Stimulated activated CD4-positive, alpha-beta T cell treated with anti-CD3 and anti-CD28 coated beads, Interleukin-1b, Interleukin-23, amount 100 ng/mL, for 1 hour (primary cell): ENCODE data around the gene SLC29A1.
"Not testable (repeated sequence)": the region's sequence is repeated elsewhere in the genome, so short reads cannot be mapped to it uniquely, and the experiment has no call there.

Experiments used
- DNase-seq, 2 donors: peaks; one replicate each; pipeline ENCODE4 v3.0.0-alpha.2; 2020; ENCODE audit warnings: low read depth in 2 of 2

SLC29A1 gene

DNA sequence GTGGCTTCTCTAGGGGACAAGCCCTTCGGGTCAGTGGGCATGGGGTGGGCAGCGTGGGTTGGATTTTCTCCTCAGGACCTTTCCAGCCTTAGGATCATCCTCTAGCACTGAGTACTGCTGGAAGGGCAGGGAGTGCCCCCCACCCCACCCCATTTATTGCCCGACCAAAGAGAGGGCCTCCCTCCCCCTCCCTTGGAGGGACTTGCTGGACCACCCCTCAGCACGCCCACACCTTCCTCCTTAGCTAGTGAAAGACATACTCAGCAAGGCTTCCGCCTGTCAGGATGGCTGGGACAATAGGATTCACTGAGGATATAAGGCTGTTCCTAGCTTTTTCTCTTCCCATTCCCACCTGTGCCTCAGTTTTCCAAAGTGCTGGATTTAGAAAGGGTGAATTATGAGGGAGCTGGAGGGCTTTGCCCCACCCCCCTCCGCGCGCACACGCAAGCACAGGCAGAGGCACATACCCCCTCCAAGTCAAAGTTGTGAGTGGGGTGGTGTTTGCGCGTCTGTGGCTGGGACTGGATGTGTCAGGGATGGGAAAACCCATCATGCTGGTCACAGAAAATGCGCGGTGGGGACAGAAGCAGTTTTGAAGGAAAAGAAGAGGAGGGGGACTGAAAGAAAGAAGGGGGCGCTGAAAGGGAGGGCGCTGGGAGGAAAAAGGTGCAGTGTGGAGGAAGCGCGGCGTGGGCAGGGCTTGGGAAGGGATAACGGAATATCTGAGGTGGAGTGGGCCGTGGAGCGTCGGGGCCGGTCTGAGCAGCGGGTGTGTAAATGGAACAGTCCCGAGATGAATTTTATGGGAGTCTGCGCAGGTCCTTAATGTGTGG, 693 bp upstream of the SLC29A1 start:
- DNase-seq, result no peak

DNA sequence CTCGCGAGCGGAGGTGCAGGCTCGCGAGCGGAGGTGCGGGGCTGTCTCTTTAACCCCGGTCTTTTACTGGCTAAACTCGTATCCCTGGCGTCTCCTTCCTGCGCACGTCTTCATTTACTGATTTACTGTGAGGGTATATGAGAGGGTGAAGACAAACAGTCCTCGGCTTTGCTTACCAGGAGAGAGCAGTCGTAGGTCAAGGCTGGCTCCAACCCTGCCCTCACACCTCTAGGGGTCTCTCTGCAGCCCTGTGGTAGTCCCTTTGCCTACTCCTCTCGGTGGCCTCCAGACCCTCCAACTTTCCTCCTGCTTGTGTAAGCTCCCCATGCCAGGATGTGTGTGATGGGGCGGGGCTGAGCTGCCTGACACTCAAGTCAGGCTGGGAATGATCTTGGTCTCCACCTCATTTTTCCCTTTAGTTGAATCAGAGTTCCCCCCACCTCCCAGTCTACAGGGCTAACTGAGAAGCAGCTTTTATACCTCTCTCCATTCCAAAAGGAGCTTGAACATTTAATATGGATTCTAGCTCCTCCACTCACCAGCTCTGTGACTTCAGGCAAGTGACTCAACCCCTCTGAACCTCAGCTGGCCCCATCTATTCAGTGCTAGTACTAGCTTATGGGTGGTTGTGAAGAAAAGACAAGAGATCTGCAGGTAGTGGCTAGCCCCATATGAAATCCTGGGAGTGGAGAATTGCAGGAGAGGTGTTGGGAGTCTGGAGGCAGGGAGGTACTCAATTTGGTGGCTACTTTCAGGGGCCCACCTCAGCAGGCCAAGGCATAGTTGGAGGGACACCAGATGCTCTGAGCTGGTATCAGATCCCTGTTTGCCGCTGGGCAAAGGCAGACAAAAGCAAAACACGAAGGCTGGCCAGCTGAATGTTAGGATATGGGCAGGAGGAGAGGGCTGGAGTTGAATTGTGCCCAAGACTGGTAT, 902 bp downstream of the SLC29A1 start:
- no peak for DNase-seq

DNA sequence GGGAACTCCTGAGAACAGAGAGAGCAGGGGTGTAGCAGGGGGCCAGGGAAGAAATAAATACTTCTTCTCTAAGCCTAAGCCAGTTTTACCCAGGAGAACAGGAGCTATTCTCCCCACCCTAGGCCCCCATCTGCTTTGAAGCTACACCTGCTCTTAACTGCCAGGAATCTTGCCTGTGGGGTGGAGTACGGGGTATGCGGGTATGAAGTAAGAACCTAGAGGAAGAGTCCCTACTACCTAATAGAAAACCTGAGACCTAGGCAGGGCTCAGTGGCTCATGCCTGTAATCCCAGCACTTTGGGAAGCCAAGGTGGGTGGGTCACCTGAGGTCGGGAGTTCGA, 1.5 kb downstream of the SLC29A1 start:
- DNase-seq, result no peak

DNA sequence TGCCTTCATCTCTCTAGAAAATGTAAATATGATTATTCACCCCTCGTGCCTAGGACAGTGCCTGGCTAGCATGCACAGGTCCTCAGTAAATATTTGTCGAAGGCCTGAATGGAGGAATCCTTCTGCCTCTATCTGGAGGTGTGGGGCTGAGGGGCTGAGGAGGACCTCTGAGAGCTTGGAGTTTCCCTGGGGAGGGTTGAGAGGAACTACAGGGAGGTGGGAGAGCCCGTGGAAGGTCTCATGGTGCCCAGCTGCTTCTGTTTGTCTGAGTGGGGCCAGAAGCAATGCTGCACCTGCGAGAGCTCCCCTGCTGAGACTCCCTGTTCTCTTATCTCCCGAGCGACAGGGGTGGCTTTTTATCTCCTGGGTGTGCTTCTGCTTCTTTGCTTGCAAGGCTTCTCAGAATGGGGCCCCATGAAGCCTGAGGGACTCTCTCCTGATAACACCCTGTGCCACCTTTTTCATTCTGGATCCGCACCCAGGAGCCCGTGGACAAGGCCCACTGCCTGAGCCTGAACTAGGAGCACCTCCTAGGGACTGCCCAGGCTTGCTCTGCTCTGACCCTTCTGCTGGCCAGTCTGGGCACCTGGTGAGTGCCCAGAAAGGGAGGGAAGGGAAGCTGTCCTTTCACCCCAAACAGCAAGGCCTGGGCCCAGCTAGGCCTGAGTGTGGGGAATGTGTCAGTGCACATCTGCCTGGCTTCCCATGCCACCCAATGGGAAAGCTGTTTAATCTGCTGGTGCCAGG, 2.4 kb downstream of the SLC29A1 start:
- no peak for DNase-seq

DNA sequence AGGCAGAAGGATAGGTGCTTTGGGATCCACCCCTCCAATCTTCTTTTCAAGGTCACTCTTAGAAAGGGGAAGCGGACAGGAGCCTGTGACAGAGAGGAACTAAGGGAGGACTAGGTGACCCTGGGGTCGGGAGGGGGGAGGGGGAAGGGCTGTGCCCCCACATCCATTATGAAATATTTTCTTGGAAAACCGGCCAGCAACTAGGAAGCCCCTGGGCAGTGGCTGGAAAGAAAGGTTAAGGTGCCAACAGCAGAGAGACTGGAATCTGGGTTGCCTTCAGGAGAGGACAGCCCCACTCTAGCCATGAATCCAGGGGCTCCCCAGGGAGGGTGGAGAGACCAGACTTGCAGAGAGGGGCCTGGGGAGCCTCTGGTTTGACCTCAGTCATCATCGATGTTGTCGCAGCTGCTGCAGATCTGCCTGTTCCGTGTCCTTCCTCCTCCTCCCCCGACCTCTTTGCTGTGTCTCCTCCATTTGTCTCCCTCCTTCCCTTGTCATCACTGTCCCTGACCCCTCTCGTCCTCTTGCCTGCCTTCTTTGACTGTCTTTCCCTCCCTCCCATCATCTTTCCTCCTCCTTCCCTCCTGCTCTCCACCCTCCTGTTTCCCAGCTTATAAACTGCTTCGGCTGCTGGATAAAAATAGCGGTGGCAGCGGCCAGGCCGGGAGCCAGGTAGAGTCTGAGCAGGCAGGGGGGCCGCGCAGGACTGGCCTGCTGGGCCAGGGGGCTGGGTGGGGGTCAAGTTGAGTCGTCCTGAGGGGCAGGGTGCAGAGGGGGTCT, 3.2 kb downstream of the SLC29A1 start:
- DNase-seq, result no peak

DNA sequence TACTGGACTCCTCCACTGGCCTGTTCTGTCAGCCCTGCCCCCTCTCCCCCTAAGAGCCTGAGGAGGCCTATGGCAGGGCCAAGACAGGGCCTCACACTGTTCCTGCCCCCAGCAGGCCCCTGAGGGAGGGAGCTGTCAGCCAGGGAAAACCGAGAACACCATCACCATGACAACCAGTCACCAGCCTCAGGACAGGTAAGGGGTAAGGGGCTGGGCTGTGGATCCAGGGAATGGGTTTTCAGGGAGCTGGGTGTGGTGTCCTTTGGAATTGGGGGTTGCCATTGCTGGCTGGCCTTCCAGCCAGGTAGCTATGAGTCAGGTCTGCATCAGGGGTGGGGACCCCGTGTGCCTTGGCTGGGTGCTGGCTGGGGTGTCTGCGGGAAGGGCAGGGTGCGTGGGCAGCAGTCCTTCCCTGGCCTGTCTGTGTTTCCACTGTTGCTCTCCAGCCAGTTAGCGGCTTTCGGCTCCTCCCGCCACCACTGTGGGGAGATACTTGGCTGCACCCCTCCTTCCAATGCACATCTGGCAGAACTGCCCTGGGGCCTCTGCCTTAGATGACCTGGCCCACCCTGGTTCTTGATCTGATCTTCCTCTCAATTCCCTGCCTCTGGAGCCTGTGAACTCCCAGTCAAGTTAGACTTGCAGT, 3.9 kb downstream of the SLC29A1 start:
- no peak for DNase-seq

DNA sequence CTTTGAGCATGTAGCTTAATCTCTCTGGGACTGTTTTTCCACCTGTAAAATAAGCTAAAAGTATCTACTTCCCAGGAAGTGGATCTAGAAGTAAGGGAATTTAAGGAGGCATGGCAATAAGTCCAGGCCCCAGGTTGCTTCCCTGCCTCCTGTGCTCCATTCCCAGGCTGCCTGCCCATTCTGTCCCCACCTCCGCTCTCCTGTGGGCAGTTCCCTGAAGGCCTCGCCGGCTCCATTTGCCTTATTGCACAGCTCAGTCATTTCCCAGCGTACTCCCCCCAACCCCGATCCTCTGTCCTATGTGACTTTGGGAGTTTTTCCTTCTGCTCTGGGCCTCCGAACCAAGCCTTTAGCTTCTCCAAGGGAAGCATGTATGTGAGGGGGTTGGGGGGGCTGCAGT, 4.6 kb downstream of the SLC29A1 start:
- DNase-seq, result no peak

DNA sequence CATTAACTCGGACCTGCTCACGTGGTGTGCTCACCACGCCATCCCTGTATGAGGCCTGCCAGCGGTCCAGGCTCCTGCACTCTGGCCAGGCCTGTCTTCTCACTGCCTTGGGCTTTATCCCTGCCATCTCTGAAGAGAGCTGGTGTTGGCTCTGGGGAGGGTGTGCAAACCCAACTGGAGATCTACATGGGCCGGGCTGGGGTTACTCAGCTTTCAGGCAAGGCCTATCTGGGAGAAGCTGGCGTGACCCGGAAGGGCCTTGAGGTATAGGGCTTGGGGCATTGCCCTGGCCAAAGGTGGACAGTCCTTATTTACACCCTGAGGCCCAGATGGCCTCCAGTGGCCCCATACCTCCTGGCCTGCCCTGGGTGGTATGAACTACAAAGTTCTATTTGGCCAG, 5.0 kb downstream of the SLC29A1 start:
- DNase-seq, result no peak

DNA sequence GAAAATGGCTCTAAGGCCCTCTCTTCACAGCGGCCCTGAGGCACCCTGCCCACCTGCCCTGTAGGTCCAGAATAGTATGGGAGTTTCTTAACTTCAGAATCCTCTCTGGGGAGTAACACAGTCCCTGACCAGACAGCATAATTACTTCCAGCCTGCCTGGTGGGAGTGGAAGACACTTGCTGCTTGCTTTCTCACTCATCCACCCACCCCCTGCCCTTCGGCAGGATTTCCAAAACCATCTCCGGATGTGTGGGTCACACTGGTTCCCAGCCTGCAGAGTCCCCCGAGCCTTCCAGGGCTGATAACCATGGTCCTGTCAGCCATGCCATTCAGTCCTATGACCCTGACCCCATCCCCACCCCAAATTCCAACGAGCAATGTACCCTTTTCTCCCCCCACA, 5.4 kb downstream of the SLC29A1 start:
- no peak for DNase-seq

DNA sequence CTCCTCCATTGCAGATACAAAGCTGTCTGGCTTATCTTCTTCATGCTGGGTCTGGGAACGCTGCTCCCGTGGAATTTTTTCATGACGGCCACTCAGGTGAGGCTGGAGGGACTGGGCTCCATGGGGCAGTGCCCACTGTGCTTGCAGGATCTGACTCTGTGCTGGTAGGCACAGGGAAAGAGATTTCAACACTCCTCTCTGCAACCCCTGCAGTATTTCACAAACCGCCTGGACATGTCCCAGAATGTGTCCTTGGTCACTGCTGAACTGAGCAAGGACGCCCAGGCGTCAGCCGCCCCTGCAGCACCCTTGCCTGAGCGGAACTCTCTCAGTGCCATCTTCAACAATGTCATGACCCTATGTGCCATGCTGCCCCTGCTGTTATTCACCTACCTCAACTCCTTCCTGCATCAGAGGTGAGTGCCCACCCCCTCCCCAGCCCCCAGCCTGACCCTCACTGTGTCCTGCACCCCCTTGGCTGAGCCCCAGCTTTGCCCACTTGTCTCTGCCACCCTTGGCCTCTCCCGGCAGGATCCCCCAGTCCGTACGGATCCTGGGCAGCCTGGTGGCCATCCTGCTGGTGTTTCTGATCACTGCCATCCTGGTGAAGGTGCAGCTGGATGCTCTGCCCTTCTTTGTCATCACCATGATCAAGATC, 6.1 kb downstream of the SLC29A1 start:
- DNase-seq, result no peak

DNA sequence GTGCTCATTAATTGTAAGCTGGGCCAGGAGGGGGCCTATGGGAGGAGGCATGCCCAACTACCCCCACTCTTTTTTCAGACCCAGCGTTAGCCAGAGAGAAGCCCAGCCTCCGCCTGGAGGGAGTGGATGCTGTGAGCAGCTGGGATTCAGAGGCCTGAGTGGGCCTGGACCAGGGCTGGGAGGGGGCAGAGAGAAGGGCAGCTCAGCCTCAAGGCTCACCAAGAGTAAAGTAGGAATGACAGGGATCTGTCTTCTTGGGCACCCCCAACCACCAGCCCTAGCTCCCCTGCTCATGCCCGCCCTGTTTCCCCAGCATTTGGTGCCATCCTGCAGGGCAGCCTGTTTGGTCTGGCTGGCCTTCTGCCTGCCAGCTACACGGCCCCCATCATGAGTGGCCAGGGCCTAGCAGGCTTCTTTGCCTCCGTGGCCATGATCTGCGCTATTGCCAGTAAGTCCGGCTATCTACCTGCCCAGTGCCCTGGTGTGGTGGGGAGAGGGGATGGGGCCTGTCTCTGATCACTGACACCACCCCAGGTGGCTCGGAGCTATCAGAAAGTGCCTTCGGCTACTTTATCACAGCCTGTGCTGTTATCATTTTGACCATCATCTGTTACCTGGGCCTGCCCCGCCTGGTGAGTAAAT, 6.8 kb downstream of the SLC29A1 start:
- DNase-seq, result no peak

DNA sequence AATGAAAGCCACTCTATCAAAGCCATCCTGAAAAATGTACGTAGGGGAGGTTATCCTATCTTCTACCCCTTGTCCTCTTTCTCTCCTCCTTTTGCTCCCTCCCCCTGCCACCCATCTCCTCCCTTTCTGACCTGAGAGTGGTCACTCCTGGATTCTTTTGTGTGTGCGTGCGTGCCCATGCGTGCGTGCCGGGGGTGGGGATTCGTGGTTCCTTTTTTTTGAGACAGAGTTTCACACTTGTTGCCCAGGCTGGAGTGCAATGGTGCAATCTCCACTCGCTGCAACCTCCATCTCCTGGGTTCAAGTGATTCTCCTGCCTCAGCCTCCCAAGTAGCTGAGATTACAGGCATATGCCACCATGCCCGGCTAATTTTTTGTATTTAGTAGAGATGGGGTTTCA, 8.0 kb downstream of the SLC29A1 start:
- DNase-seq, result not testable (repeated sequence)

DNA sequence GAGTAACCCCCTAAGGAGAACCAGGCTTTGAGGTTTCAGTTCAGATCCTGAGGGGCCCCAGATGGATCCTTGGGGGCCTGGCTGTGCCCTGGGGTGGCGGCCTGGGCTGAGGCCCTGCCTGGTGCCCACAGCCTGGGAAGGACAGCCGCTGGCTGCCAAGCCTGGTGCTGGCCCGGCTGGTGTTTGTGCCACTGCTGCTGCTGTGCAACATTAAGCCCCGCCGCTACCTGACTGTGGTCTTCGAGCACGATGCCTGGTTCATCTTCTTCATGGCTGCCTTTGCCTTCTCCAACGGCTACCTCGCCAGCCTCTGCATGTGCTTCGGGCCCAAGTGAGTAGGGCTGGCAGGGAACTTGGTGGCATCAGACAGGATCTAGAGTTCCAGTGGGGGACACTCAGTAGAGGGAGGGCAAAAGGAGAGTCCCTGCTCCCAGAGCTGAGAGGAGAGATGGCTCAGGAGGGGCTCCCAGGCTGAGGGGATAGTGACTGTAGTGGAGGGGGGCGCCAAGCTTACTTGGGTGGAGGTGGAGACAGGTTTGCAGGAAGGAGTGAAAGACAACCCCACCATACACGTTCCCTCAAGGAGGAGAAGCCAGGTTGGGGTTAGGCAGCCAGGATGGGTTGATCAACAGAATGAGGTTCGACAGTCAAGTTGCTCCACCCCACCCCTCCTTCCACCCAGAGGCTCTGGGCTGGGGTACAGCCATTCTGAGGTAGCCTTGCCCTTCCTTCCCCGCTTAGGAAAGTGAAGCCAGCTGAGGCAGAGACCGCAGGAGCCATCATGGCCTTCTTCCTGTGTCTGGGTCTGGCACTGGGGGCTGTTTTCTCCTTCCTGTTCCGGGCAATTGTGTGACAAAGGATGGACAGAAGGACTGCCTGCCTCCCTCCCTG, 9.5 kb downstream of the SLC29A1 start:
- DNase-seq, result no peak

DNA sequence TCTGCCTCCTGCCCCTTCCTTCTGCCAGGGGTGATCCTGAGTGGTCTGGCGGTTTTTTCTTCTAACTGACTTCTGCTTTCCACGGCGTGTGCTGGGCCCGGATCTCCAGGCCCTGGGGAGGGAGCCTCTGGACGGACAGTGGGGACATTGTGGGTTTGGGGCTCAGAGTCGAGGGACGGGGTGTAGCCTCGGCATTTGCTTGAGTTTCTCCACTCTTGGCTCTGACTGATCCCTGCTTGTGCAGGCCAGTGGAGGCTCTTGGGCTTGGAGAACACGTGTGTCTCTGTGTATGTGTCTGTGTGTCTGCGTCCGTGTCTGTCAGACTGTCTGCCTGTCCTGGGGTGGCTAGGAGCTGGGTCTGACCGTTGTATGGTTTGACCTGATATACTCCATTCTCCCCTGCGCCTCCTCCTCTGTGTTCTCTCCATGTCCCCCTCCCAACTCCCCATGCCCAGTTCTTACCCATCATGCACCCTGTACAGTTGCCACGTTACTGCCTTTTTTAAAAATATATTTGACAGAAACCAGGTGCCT, 10.2 kb downstream of the SLC29A1 start:
- DNase-seq, result no peak

DNA sequence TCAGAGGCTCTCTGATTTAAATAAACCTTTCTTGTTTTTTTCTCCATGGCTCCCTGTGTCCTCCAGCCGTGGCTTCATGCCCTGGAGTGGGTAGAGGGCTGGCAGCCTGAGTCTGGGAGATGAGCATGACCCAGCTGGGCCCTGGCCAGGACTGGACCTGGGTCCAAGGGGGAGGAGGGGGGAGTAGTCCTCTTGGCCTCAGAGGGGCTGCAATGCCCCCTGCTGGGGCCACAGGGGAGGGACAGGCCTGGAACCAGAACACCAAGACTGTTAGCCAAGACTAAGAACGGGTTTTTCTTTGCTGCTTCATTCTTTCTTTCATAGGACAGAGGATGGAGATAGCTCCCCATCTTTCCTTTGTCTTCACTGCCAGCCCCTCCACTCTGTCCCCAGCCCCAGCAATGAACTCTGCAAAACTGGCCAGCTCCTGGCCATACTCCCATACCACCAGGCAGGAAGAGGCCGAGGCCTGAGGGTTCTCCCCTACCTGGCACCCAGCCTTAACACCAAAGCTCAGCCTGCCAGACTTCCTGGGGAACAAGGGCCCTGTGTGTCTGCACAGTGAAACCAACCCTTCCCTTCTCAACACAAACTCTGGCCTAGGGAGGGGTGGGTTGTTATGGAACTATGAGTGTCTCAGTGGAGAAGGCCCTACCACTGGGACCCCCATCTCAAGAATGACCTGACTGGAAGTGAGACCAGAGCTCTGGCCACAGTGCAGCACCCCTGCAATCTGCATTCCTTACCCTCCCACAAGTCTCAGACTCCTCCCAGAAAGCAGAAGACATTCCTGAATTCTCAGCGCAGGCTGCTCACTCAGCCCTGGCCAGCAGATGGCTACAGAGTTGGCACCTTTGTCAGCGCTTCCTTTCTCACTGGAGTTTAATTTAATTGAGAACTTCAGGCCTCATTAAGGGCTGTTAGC, 11.0 kb downstream of the SLC29A1 start:
- DNase-seq, result no peak

DNA sequence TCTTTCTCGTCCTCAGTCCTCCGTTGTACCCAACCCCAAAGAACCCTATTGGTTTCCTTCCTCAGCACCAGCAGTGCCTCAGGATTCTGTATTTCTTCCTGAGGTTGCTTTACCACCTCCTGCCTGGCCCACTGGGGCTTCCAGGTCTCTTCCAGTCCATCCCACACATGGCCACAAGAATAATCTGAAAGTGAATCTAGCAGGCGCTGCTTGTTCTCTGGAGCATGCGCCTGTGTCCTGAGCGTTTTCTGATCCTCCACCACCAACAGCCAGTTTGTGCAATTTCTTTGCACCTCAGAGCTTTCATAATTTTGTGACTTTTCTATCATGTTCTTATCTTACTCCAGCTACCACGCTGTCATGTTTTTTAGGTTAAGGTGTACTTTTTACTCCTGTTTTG, 11.9 kb downstream of the SLC29A1 start:
- no peak for DNase-seq

DNA sequence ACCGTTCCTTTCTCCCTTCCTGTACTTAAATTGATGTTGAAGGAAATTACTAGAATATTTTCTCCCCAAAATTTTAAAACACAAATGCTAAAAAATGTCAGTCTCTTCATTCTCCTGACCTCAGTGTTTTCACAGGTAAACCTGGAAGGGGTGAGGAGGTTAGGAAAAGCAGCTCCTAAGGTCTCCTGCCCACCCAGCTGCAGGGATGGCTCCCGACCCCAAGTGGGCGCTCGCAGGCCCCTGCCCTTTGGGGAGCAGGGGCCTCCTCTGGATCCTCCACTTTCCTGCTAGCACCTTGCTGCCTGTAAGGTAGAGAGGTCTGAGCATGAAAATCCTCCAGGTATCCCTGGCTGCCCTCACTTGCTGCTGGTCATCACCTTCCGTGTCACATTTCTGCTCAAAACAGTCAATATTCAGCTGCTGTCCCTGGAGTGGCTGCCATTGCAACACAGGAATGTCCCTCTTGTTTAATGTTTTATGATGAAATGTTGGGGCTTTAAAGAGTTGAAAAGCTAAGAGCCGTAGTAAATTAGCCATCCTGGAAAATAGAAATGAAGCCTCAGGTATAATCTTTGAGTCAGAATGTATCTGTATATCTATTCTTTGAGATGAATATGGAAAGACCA, 12.6 kb downstream of the SLC29A1 start:
- DNase-seq, result no peak
